ENCODE data around the gene KIF16B. TPM values are rescaled to one million over a fixed set of nuclear protein-coding genes. Genes with fewer than 3 reads are reported as not detected.

Gene KIF16B
- polyA plus RNA-seq, 1 experiment, result 10.2 TPM

DNA sequence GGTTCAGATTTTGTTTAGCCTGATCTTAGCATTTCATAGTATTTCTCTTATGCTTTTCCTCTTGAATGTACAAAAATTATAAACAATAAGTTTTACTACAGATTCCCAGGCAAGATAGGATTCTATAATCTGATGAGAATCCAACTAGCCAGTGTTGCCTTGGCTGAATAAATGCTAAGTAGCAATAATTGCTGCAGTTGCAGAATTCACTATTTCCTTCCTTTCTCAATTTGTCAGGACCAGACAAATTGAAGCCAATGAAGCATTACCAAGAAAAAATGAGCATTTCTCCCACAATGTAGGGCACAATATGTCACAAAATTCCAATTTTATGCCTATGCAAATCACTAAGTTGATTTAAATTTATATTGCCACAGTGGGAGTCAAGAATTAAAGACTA, 260.2 kb downstream of the KIF16B start:
- H3K27me3 ChIP-seq (ENCODE audit: control insufficient read depth, insufficient read depth, low read length), result no peaks in the 10 kb centered on the region
- POLR2A ChIA-PET, result no interaction called here
- CTCF ChIA-PET, result no interaction called here

DNA sequence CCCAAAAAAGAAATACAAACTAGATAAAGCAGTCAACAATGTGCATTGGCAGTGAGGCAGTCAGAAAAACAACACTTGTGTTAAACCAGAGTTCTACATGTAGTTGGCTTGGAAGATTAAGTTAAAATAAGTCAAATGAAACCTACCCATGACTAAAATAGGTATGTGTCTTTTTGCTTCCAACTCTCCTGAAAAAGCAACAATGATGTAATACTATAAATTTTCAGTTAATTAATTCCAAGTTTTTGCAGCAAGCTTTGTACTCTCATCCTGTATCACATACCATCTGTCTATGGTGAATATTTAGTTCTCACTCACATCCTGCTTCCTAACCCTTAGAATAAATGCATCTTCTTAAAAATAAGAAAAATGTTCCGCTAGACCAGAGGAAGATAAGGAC, 261.5 kb downstream of the KIF16B start:
- TF ChIP-seq, protein P1, sequence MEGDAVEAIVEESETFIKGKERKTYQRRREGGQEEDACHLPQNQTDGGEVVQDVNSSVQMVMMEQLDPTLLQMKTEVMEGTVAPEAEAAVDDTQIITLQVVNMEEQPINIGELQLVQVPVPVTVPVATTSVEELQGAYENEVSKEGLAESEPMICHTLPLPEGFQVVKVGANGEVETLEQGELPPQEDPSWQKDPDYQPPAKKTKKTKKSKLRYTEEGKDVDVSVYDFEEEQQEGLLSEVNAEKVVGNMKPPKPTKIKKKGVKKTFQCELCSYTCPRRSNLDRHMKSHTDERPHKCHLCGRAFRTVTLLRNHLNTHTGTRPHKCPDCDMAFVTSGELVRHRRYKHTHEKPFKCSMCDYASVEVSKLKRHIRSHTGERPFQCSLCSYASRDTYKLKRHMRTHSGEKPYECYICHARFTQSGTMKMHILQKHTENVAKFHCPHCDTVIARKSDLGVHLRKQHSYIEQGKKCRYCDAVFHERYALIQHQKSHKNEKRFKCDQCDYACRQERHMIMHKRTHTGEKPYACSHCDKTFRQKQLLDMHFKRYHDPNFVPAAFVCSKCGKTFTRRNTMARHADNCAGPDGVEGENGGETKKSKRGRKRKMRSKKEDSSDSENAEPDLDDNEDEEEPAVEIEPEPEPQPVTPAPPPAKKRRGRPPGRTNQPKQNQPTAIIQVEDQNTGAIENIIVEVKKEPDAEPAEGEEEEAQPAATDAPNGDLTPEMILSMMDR (IDR thresholded peaks at IDR 0.05; ENCODE audit: low read depth, low read length), result no peak
- Histone ChIP-seq H3K27ac (ENCODE audit: low read depth, low read length) (no peak overlapping the region), H3K9me3 (ENCODE audit: control insufficient read depth, insufficient read depth, low read length) (no peaks in the 10 kb centered on the region), H3K4me3 (ENCODE audit: low read depth, low read length) (no peak overlapping the region), H3K27me3 (ENCODE audit: control insufficient read depth, insufficient read depth, low read length) (no peaks in the 10 kb centered on the region)
- no peak for DNase-seq (ENCODE audit: low read depth, low spot score)
- CTCF ChIA-PET, result no interaction called here
- POLR2A ChIA-PET, result no interaction called here

More for the DNA sequence above, 260.2 kb downstream of the KIF16B start:
- Histone ChIP-seq H3K9me3 (ENCODE audit: control insufficient read depth, insufficient read depth, low read length) (no peaks in the 10 kb centered on the region), H3K27ac (ENCODE audit: low read depth, low read length) (no peak overlapping the region), H3K4me3 (ENCODE audit: low read depth, low read length) (no peak overlapping the region)
- DNase-seq (ENCODE audit: low read depth, low spot score), result no peak
- TF ChIP-seq, protein P1 (IDR thresholded peaks at IDR 0.05; ENCODE audit: low read depth, low read length), result no peak

DNA sequence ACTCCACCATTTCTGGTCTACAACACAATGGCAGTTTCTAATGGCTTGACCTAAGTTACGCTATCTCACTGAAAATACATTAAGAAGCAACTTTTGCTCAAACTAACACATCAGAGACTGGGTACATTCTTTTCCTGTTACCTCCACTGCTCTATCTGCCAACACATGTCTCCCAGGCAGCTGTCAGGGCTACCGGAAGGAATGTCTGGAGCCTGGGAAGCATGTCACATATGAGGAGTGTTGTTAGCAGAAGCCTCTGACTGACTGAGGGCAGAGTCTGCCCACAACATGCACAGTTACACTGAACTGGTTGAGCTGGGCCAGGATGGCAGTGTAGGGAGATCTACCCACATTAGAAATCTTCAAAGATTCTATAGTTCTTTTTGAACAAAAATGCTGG, 264.5 kb downstream of the KIF16B start:
- no peak overlapping the region for H3K4me3 ChIP-seq (ENCODE audit: low read depth, low read length)
- TF ChIP-seq, protein P1 (IDR thresholded peaks at IDR 0.05; ENCODE audit: low read depth, low read length), result no peak
- no peak for DNase-seq (ENCODE audit: low read depth, low spot score)
- no peaks in the 10 kb centered on the region for H3K27me3 ChIP-seq (ENCODE audit: control insufficient read depth, insufficient read depth, low read length)
- no peaks in the 10 kb centered on the region for H3K9me3 ChIP-seq (ENCODE audit: control insufficient read depth, insufficient read depth, low read length)
- POLR2A ChIA-PET, result no interaction called here
- CTCF ChIA-PET, result no interaction called here
- no peak overlapping the region for H3K27ac ChIP-seq (ENCODE audit: low read depth, low read length)

DNA sequence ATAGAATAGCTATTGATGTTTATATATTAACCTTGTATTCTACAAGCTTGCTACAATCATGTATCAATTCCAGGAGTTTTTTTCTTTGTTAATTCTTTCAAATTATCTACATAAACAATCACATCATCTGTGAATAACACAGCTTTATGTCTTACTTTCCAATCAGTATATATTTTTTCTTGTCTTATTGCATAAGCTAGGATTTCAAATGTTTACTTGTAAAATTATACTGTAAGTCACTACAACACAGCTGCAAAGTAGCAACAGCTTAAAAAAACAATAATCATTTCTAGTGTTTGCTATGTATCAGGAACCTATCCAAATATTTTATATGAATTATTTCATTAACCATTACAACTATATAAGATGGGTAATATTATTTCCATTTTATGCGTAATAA, 270.4 kb downstream of the KIF16B start:
- Histone ChIP-seq H3K27me3 (ENCODE audit: control insufficient read depth, insufficient read depth, low read length) (no peaks in the 10 kb centered on the region), H3K4me3 (ENCODE audit: low read depth, low read length) (no peak overlapping the region), H3K9me3 (ENCODE audit: control insufficient read depth, insufficient read depth, low read length) (no peaks in the 10 kb centered on the region), H3K27ac (ENCODE audit: low read depth, low read length) (no peak overlapping the region)
- TF ChIP-seq, protein P1 (IDR thresholded peaks at IDR 0.05; ENCODE audit: low read depth, low read length), result no peak
- CTCF ChIA-PET, result interaction anchor here (0.6 kb wide), 1 partner anchor 23 kb away, joined by 3 read pairs; no protein-coding TSS in a partner anchor
- DNase-seq (ENCODE audit: low read depth, low spot score), result no peak
- POLR2A ChIA-PET, result no interaction called here

DNA sequence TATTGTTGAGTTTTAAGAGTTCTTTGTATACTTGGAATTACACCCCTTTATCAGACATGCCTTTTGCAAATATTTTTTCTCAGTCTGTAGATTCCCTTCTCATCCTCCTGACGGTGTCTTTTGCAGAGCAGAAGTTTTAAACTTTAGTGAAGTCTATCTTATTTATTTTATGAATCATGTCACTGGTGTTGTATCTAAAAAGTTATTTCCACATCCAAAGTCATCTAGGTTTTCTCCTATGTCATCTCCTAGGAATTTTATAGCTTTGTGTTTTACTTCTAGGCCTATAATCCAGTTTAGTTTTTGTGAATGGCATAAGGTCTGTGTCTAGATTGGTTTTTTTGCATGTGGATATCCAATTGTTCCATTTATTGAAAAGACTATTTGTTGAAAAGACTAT, 271.3 kb downstream of the KIF16B start:
- ChIA-PET POLR2A (no interaction called here), CTCF (no interaction called here)
- no peak overlapping the region for H3K27ac ChIP-seq (ENCODE audit: low read depth, low read length)
- no peaks in the 10 kb centered on the region for H3K9me3 ChIP-seq (ENCODE audit: control insufficient read depth, insufficient read depth, low read length)
- TF ChIP-seq, protein P1 (IDR thresholded peaks at IDR 0.05; ENCODE audit: low read depth, low read length), result no peak
- DNase-seq (ENCODE audit: low read depth, low spot score), result no peak
- H3K4me3 ChIP-seq (ENCODE audit: low read depth, low read length), result no peak overlapping the region
- H3K27me3 ChIP-seq (ENCODE audit: control insufficient read depth, insufficient read depth, low read length), result no peaks in the 10 kb centered on the region

Measured in AG04450 (cell line).